Right atrium auricular region (tissue), 2 donors: ENCODE results near the gene FGF14. TPM values are rescaled to one million over a fixed set of nuclear protein-coding genes. Genes with fewer than 3 reads are reported as not detected.
A peak's percentile ranks its signal among the peaks of the same experiment; 100 is the strongest.
"Not testable (repeated sequence)": the region's sequence is repeated elsewhere in the genome, so short reads cannot be mapped to it uniquely, and the experiment has no call there.

Experiments
- DNase-seq: peaks from one replicate; pipeline ENCODE4 v3.0.0-alpha.2; 2019; ENCODE audit warnings: low spot score
- H3K27ac ChIP-seq, 2 donors: fragments of 200-600 bp; sonication (generic); 1 replicate in 1 of 2; 2 replicates in 1 of 2; pipeline ENCODE4 v1.5.1; 2016 to 2019
- H3K27me3 ChIP-seq, 2 donors: fragments of 200-600 bp; sonication (generic); one replicate each; pipeline versions ENCODE4 v1.5.1 to v1.6.0; 2017 to 2019
- H3K36me3 ChIP-seq: fragments of 200-600 bp; sonication (generic); one replicate; pipeline ENCODE4 v1.5.1; 2016
- H3K4me1 ChIP-seq, 2 donors: fragments of 200-600 bp; sonication (generic); one replicate each; pipeline versions ENCODE4 v1.5.1 to v1.6.0; 2017 to 2019
- H3K4me3 ChIP-seq, 2 donors: fragments of 200-600 bp; sonication (generic); 1 replicate in 1 of 2; 2 replicates in 1 of 2; pipeline ENCODE4 v1.5.1; 2017 to 2019; ENCODE audit warnings: mild to moderate bottlenecking in 1 of 2, moderate library complexity in 1 of 2
- H3K9me3 ChIP-seq, 2 donors: fragments of 200-600 bp; sonication (generic); one replicate each; pipeline ENCODE4 v1.5.1; 2019
- total RNA-seq, 2 donors: library from RNA; depleted of rRNA; stranded (reverse); fragments of >200 nt; gene quantifications; one replicate each; pipeline ENCODE4 v1.1.0, GENCODE V29; 2016
- TF ChIP-seq, protein P1 (sequence below), 2 donors: fragments of 200-600 bp; sonication (generic); IDR thresholded peaks; one replicate each; pipeline ENCODE4 v1.5.1; 2019; ENCODE audit warnings: antibody characterized with exemption in 2 of 2

The FGF14 gene
- total RNA-seq, 2 donors from 2014 or later = 1.3 to 1.7 TPM

- Histone ChIP-seq H3K36me3 (no peaks in the 10 kb centered on the region), H3K9me3 (no peaks in the 10 kb centered on the region), H3K27ac (no peak overlapping the region), H3K4me3 (no peak overlapping the region), H3K27me3 (no peaks in the 10 kb centered on the region), H3K4me1 (no peaks in the 10 kb centered on the region)
- DNase-seq = no peak
- TF ChIP-seq, protein P1, sequence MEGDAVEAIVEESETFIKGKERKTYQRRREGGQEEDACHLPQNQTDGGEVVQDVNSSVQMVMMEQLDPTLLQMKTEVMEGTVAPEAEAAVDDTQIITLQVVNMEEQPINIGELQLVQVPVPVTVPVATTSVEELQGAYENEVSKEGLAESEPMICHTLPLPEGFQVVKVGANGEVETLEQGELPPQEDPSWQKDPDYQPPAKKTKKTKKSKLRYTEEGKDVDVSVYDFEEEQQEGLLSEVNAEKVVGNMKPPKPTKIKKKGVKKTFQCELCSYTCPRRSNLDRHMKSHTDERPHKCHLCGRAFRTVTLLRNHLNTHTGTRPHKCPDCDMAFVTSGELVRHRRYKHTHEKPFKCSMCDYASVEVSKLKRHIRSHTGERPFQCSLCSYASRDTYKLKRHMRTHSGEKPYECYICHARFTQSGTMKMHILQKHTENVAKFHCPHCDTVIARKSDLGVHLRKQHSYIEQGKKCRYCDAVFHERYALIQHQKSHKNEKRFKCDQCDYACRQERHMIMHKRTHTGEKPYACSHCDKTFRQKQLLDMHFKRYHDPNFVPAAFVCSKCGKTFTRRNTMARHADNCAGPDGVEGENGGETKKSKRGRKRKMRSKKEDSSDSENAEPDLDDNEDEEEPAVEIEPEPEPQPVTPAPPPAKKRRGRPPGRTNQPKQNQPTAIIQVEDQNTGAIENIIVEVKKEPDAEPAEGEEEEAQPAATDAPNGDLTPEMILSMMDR (IDR thresholded peaks at IDR 0.05) = peak; percentile 34 to 74
Observed at GRCh38 chr13:102141625-102142472, 260.0 kb downstream of the FGF14 start.

- DNase-seq = no peak
- H3K4me1 ChIP-seq = no peaks in the 10 kb centered on the region
- H3K27me3 ChIP-seq = no peaks in the 10 kb centered on the region
- H3K4me3 ChIP-seq = no peak overlapping the region
- H3K9me3 ChIP-seq = no peaks in the 10 kb centered on the region
- no peaks in the 10 kb centered on the region for H3K36me3 ChIP-seq
- no peak overlapping the region for H3K27ac ChIP-seq
- TF ChIP-seq, protein P1 (IDR thresholded peaks at IDR 0.05) = no peak
Observed at GRCh38 chr13:102139626-102140025, 262.2 kb downstream of the FGF14 start.

- H3K27ac ChIP-seq = no peak overlapping the region
- no peaks in the 10 kb centered on the region for H3K9me3 ChIP-seq
- no peak for DNase-seq
- H3K27me3 ChIP-seq = no peaks in the 10 kb centered on the region
- H3K36me3 ChIP-seq = no peaks in the 10 kb centered on the region
- no peak overlapping the region for H3K4me3 ChIP-seq
- no peaks in the 10 kb centered on the region for H3K4me1 ChIP-seq
- TF ChIP-seq, protein P1 (IDR thresholded peaks at IDR 0.05) = no peak
Observed at GRCh38 chr13:102138635-102139190, 263.1 kb downstream of the FGF14 start.

GRCh38 chr13:102137904-102138303 is 263.9 kb downstream of the FGF14 start:
- not testable (repeated sequence) for H3K27ac ChIP-seq, DNase-seq, H3K4me1 ChIP-seq, H3K36me3 ChIP-seq, H3K27me3 ChIP-seq, H3K9me3 ChIP-seq, H3K4me3 ChIP-seq

- H3K36me3 ChIP-seq = no peaks in the 10 kb centered on the region
- TF ChIP-seq, protein P1 (IDR thresholded peaks at IDR 0.05) = no peak
- DNase-seq = no peak
- H3K9me3 ChIP-seq = no peaks in the 10 kb centered on the region
- peak overlapping the region in 1 of 2 donors; percentile 1 for H3K27ac ChIP-seq
- no peaks in the 10 kb centered on the region for H3K27me3 ChIP-seq
- no peak overlapping the region for H3K4me3 ChIP-seq
- no peaks in the 10 kb centered on the region for H3K4me1 ChIP-seq
Observed at GRCh38 chr13:102136735-102137296, 265.0 kb downstream of the FGF14 start.

- H3K4me3 ChIP-seq = no peak overlapping the region
- H3K9me3 ChIP-seq = no peaks in the 10 kb centered on the region
- no peak for DNase-seq
- H3K36me3 ChIP-seq = no peaks in the 10 kb centered on the region
- TF ChIP-seq, protein P1 (IDR thresholded peaks at IDR 0.05) = no peak
- no peaks in the 10 kb centered on the region for H3K4me1 ChIP-seq
- no peaks in the 10 kb centered on the region for H3K27me3 ChIP-seq
- no peak overlapping the region for H3K27ac ChIP-seq
Observed at GRCh38 chr13:102132777-102133295, 269.0 kb downstream of the FGF14 start.
